HG03139 (cell line): ENCODE data around the gene CEP131.
A peak's percentile ranks its signal among the peaks of the same experiment; 100 is the strongest.

ENCODE experiments used
- ATAC-seq: cut with Tn5 transposase; IDR thresholded peaks from one replicate; pipeline ENCODE4 v1.9.1; 2021; ENCODE audit not compliant: unreplicated experiment

CEP131 gene

GRCh38 chr17:81239714-81240555 is 17.2 kb upstream of the CEP131 start:
- no peak for ATAC-seq

DNA sequence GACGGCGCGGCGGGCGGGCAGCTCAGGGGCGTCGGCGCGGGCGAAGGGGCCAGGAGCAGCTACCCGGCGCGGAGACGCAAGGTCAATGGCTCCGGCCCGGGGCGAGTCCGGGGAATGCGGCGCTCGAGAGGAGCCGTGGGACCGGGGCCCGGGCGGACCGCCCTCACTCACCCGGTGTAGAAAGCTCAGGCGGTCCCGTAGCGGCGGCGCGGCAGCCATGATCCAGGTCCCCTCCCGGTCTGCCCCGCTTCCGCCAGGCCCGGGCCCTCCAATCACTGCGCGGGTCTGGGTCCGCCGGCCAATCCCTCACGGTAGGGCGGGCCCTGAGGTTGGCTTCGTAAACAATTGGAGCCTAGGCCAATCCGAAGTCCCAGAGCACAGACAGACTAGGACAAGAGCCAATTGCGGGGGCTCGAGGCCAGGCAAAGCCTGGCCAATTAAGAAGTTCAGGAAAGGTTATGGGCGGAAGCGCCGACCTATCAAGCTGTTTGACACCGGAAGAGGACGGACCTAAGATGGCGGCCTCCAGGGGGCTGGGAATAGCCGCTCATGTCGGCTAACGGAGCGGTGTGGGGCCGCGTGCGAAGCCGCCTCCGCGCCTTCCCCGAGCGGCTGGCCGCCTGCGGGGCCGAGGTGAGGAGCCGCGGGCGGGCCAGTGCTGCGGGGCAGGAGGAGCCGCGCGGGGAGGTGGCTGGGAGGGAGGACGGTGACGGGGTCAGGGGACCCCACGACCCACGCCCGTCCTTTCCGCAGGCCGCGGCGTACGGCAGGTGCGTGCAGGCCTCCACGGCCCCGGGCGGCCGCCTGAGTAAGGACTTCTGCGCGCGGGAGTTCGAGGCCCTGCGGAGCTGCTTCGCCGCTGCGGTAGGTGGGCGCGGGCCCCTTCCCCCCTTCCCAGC is 16.3 kb upstream of the CEP131 start, which contains the start of the genes NDUFAF8 and TEPSIN:
Gene NDUFAF8 (plus strand): TSS at position 504 of the 899 bp plus-strand sequence. CDS start 46 bp downstream, at position 550.
Gene TEPSIN (minus strand): TSS at position 241 of the 899 bp plus-strand sequence. CDS start 22 bp downstream, at position 219.
- peak; percentile 91 for ATAC-seq

- ATAC-seq: no peak
Observed at GRCh38 chr17:81238490-81238814, 15.7 kb upstream of the CEP131 start.

GRCh38 chr17:81237591-81238489 is 15.1 kb upstream of the CEP131 start:
- no peak for ATAC-seq

DNA sequence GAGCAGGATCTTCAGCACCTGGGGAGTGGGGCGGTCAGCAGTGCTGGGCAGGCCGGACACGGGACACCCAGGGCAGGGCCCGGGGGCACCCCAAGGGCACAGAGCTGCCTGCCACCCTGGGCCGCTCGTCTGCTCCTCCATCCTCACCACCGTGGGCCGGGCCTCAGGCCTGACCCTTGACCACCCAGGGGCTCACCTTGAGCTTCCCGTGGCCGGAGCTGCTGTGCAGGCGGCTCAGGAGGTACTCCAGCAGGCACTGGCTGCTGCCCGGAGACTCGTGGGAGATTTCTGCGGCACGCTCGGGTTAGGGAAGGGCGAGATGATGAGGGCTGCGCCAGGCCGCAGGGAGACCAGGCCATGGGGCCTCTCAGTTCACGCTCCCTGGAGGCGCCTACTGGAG is 14.0 kb upstream of the CEP131 start:
- ATAC-seq: no peak

DNA sequence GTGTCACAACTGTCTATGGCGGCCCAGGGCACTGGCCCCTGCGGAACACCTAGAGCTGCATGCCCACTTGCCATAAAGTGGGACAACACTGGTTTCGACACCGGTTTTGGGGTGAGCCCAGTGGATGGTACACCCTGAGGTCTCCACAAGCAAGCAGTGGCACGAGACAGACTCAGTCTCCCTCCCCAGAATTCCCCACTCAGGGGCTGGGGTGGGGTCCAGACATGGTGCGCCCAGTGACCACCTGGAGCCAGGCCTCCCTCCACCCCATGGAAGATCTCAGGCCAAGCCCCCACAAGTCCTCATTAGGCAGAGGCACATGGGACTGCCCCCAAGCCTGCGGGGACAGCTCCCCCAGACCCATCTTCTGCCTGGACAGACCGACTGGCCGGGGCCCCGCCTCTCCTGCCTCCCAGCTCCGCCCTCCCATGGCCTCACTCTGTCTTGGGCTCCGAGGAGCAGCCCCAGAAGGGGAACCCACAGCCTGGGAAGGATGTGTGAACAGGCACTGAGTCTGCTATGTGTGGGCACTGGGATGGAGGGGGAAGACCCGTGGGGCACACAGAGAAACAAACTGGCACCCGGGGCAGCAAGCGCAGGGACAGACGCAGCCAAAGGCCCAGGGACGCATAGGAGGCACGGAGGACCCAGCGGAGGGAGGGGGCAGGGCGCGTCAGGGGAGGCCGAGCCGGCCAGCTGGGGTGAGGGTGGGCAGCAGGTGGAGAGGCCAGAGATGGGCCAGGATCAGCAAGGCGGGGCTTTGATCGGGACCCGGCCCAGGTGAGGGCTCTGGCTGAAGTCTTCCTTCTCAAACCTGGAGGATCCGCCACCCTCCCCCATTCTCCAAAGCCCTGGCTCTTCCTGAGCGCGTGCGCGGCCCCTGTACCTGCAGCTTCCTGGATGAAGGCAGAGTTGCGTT is 13.3 kb upstream of the CEP131 start:
- no peak for ATAC-seq

- ATAC-seq: no peak
Observed at GRCh38 chr17:81234940-81235821, 12.4 kb upstream of the CEP131 start.

DNA sequence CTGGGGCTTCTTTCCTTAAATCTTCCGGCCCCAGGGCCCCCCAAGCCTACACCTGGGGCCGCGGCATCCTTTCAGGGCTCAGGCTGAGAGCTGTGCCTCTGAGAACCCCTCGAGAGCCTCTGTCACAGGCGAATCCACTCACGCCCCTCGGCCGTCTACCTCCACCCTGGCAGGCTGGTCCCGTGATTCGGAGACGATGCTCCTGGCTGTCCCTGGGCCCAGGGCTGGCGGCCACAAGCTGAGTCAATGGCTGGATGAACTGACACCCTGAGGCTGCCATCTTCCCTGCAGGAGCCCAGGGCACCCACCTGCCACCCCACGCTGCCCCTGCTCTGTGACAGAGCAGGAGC is 11.7 kb upstream of the CEP131 start:
- no peak for ATAC-seq

- ATAC-seq: no peak
Observed at GRCh38 chr17:81233811-81234505, 11.2 kb upstream of the CEP131 start.

- ATAC-seq: no peak
Observed at GRCh38 chr17:81233316-81233715, 10.6 kb upstream of the CEP131 start.

- ATAC-seq: no peak
Observed at GRCh38 chr17:81232616-81233241, 10.0 kb upstream of the CEP131 start.

GRCh38 chr17:81231766-81232581 is 9.2 kb upstream of the CEP131 start:
- ATAC-seq: no peak

- ATAC-seq: no peak
Observed at GRCh38 chr17:81231121-81231645, 8.4 kb upstream of the CEP131 start.

GRCh38 chr17:81230043-81230820 is 7.5 kb upstream of the CEP131 start:
- ATAC-seq: no peak

GRCh38 chr17:81229666-81229920 is 6.8 kb upstream of the CEP131 start:
- ATAC-seq: no peak
